ENCODE results near the gene EP400.

Gene EP400

DNA sequence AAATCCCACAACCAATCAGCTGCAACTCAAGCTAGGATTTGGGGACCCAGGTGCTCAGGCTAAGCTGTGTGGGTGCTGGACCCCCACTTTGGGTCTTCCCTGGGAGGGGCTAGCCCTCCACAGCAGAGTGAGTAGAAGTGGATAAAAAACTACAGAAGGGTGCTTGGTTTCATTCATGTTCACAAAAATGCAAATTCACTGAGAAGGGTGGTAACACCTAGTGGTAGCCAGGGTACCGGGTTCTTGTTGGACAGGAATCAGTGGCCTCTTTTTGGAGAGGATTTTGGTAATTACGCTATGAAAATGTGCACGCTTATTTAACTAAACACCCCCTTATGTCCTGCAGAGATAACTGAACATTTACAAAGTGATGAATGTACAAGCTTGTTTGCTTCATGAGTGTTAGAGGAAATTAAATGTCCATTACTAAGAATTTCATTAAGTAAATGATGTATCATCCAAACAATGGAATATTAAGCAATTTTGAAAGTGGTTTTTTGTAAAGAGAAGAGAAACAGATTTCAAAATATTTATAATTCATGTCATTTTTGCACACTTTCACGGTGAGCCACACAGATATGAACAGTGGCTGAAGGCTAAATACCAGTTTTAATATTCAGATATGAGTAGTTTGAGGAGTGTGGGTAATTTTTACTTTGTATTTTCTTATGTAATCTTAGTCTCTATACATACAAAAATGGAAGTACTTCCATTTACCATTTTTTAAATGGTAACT lies 116.0 kb downstream of the EP400 start:
- Mint-ChIP-seq H3K27me3 (no peaks in the 10 kb centered on the region), H3K36me3 (ENCODE audit: low read depth) (peaks cover 34% of the 10 kb centered on the region)
- no peak for ATAC-seq

DNA sequence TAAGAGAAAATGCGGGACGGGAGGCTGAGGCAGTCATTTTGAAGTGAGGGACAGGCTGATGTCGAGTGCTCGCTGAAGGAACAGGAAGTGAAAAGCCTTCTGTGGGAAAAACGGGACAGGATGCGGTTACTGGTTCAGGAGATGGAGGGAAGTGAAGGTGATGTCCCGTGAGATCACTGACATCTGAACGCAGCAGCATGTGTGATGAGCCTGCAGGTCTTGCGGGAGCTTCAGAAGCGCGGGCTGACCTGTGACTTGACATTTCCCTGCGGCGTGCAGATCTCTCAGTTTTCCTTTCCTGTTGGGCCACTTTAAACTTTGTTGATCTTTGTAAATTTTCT lies 116.6 kb downstream of the EP400 start:
- Mint-ChIP-seq H3K4me3 (peak overlapping the region; percentile 32), H3K27ac (peak overlapping the region; percentile 86), H3K4me1 (peaks cover 32% of the 10 kb centered on the region), H3K27me3 (no peaks in the 10 kb centered on the region), H3K9me3 (no peaks in the 10 kb centered on the region), H3K36me3 (ENCODE audit: low read depth) (peaks cover 32% of the 10 kb centered on the region)
- peak; percentile 77 for ATAC-seq
- peak; percentile 47 for DNase-seq

More for the DNA sequence above, 116.0 kb downstream of the EP400 start:
- DNase-seq, result no peak
- peaks cover 27% of the 10 kb centered on the region for H3K4me1 Mint-ChIP-seq
- peak overlapping the region; percentile 86 for H3K27ac Mint-ChIP-seq
- H3K9me3 Mint-ChIP-seq, result no peaks in the 10 kb centered on the region
- peak overlapping the region; percentile 32 for H3K4me3 Mint-ChIP-seq

DNA sequence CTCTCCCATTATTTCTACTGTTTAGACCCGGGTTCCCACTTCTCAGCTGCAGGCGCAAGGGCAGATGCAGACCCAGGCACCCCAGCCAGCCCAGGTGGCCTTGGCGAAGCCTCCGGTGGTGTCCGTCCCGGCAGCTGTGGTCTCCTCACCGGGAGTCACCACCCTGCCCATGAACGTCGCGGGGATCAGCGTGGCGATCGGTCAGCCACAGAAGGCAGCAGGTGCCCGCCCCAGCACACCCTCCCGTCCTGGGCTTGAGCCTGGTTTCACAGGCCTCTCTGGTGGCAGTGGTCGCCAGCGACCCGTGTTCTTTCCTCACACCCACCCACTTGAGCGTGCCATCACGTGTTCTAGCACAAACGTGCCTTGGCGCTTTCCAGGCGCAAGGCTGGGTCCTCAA lies 117.0 kb downstream of the EP400 start:
- Mint-ChIP-seq H3K36me3 (ENCODE audit: low read depth) (peaks cover 34% of the 10 kb centered on the region), H3K9me3 (no peaks in the 10 kb centered on the region), H3K27me3 (no peaks in the 10 kb centered on the region), H3K4me3 (peak overlapping the region; percentile 32), H3K4me1 (peaks cover 33% of the 10 kb centered on the region), H3K27ac (peak overlapping the region; percentile 86)
- ATAC-seq (no peak), DNase-seq (no peak)

DNA sequence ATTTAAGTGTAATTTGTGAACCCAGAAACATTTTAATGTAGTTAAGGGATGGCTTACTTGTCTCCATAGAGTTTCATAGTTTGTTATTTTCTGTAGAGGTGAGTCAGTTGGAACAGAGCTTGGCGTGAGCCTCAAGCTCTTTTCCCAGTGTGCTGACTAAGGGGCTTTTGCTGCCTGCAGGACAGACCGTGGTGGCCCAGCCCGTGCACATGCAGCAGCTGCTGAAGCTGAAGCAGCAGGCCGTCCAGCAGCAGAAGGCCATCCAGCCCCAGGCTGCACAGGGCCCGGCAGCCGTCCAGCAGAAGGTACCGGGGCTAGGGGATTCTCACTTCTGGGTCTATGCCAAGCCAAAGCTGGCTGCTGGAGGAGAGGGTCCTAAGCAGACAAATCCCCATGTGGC lies 117.4 kb downstream of the EP400 start:
- ATAC-seq (no peak), DNase-seq (no peak)
- H3K27ac Mint-ChIP-seq, result no peak overlapping the region
- H3K36me3 Mint-ChIP-seq (ENCODE audit: low read depth), result peaks cover 38% of the 10 kb centered on the region
- no peaks in the 10 kb centered on the region for H3K9me3 Mint-ChIP-seq
- H3K4me3 Mint-ChIP-seq, result peak overlapping the region; percentile 24
- H3K27me3 Mint-ChIP-seq, result no peaks in the 10 kb centered on the region
- H3K4me1 Mint-ChIP-seq, result peaks cover 35% of the 10 kb centered on the region

DNA sequence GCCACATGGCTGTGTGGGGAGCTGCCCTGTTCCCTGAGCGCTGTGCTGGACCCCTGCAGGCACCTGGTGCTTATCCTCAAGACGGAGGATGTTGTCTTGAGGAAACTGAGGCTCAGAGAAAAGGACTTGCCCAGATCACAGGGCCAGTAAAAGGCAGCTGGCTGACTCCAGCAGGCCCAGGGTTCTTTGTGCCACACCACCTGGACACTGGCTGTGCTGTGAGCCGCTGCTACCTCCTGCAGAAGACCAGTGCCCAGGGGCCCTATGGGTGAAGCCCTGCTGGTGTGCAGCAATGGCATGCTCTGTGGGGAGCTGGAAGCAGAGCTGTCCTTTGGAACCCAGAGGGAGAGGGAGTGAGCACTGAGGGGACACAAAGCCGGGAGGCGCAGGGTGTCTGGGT lies 118.5 kb downstream of the EP400 start:
- H3K27ac Mint-ChIP-seq, result no peak overlapping the region
- no peak for ATAC-seq
- no peak for DNase-seq
- H3K27me3 Mint-ChIP-seq, result no peaks in the 10 kb centered on the region
- peaks cover 30% of the 10 kb centered on the region for H3K36me3 Mint-ChIP-seq (ENCODE audit: low read depth)
- H3K9me3 Mint-ChIP-seq, result no peaks in the 10 kb centered on the region
- no peak overlapping the region for H3K4me3 Mint-ChIP-seq
- H3K4me1 Mint-ChIP-seq, result peaks cover 34% of the 10 kb centered on the region

DNA sequence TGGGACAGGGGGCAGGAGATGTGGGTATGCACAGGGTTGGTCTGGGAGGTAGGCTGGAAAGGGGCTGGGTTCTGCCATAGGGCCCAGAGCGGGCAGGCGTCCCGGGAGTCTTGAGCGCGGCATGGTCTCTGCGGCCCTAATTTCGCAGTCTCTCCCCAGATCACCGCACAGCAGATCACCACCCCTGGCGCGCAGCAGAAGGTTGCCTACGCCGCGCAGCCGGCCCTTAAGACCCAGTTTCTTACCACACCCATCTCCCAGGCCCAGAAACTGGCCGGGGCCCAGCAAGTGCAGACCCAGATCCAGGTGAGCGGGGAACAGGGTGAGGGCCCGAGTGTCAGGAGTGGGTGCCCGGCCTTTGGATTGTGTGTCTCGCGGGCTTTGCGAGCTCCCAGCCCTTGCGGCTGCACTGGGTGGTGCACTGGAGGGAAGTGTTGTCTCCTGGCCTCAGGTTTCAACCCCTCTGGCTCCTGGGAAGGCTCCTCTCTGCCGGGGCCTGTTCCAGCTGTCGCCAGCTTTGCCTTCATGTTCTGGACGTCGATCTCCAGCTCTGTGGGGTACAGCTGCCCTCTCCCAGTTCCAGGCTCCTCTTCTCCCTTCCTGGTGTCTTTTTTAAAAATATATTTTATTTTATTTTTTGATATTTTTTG lies 119.7 kb downstream of the EP400 start:
- H3K27me3 Mint-ChIP-seq, result no peaks in the 10 kb centered on the region
- no peak overlapping the region for H3K27ac Mint-ChIP-seq
- H3K4me1 Mint-ChIP-seq, result peaks cover 33% of the 10 kb centered on the region
- ATAC-seq (no peak), DNase-seq (no peak)
- H3K36me3 Mint-ChIP-seq (ENCODE audit: low read depth), result peaks cover 30% of the 10 kb centered on the region
- no peaks in the 10 kb centered on the region for H3K9me3 Mint-ChIP-seq
- no peak overlapping the region for H3K4me3 Mint-ChIP-seq

DNA sequence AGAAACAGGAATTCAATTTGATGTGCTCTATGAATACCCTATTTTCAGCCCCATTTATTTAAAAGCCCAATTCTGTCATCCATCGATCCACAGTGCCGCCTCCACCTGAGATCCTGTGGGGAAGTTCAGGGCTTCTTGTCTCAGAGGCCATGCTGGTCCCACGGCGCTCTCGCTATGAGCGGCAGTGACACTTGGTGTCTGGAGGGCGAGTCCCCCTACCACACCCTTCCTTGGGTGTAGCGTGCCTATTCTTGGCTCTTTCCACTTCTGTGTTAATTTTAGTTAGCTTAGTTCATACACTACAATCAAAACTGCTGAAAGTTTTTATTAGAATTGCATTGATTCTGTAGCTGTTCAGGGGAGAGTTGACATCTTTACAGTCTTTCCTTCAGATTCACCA lies 120.6 kb downstream of the EP400 start:
- Mint-ChIP-seq H3K27ac (no peak overlapping the region), H3K9me3 (no peaks in the 10 kb centered on the region), H3K4me3 (no peak overlapping the region), H3K4me1 (peaks cover 31% of the 10 kb centered on the region), H3K27me3 (no peaks in the 10 kb centered on the region), H3K36me3 (ENCODE audit: low read depth) (peaks cover 32% of the 10 kb centered on the region)
- DNase-seq, result no peak
- no peak for ATAC-seq

DNA sequence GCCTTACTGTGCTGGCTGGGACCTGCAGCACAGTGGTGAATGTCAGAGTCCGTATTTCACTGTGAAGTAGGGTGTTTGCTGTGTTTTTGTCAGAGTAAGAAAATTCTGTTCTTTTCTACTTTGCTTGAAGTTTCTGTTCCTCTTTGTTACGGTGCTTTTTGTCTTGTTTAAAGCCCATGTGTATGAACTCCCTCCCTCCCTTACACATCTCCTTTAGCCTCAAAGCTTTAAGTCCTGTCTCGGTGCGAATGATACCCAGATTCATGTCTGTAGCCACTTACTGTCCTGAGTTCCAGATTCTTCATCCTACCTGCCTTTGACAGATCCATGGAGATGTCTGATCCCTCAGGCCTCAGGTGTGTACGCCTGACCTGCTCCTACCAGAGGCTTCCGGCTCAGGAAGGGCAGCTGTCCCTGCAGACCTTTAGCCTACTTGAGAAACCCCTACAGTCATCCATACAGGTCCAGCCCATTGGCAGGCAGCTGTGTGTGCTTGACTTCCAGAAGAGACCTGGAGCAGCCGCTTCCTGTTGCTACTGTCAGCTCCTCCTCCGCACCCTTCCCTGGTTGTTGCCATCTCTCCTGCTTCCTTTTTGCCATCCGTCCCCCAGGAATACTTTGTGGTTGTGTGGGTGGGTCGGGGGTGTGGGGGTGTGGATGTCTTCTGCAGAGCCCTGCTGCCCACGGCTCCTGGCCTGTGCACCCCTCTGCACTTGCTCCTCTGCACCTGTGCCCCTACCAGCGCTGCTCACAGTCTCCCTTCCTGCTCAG lies 121.5 kb downstream of the EP400 start:
- DNase-seq (no peak), ATAC-seq (no peak)
- Mint-ChIP-seq H3K36me3 (ENCODE audit: low read depth) (peaks cover 36% of the 10 kb centered on the region), H3K27me3 (no peaks in the 10 kb centered on the region), H3K4me1 (peaks cover 22% of the 10 kb centered on the region), H3K9me3 (no peaks in the 10 kb centered on the region), H3K27ac (peak overlapping the region; percentile 50), H3K4me3 (no peak overlapping the region)

DNA sequence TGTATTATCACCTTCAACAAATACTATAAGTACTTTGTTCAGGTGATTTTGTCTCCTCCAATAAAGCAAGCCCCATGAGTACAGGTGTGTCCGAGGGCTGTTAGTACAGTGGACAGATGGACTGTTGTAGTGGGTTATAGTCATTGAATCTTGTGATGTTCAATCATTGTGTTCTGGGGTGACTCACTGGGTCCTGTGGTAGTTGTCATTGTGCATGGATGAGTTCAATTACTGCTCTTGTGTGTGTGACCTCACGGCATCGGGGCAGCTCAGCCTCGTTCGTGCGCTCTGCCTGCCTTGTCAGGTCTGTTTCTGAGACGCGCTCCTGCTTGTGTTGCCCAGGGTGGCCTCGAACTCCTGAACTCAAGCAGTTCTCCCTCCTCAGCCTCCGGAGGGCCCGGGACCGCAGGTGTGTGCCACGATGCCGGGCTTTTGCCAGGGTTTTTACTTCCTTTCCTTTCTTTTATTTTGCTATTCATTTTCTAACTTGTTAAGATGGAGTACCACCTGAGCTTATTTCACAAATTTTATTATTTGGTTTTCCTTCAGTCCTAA lies 122.2 kb downstream of the EP400 start:
- no peak overlapping the region for H3K4me3 Mint-ChIP-seq
- peak overlapping the region; percentile 50 for H3K27ac Mint-ChIP-seq
- peaks cover 34% of the 10 kb centered on the region for H3K36me3 Mint-ChIP-seq (ENCODE audit: low read depth)
- H3K4me1 Mint-ChIP-seq, result peaks cover 15% of the 10 kb centered on the region
- ATAC-seq (no peak), DNase-seq (no peak)
- H3K27me3 Mint-ChIP-seq, result no peaks in the 10 kb centered on the region
- H3K9me3 Mint-ChIP-seq, result no peaks in the 10 kb centered on the region

DNA sequence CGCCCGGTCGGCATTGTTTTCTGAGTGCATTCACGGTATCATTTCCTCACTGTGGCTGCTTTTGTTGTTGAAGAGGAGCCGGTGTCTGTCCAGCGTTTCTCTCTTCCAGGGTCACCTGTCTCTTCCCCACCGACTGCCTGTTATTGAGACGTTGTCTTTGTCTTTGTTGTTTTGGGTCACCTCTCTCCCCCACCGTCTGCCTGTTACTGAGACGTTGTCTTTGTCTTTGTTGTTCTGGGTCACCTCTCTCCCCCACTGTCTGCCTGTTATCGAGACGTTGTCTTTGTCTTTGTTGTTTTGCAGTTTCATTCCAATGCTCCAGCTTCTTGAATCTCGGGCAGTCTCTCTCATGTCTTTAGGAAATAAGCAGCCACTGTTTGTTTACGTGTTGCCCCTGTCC lies 124.5 kb downstream of the EP400 start:
- ATAC-seq (no peak), DNase-seq (no peak)
- H3K27ac Mint-ChIP-seq, result no peak overlapping the region
- no peak overlapping the region for H3K4me3 Mint-ChIP-seq
- H3K36me3 Mint-ChIP-seq (ENCODE audit: low read depth), result peaks cover 28% of the 10 kb centered on the region
- peaks cover 9% of the 10 kb centered on the region for H3K4me1 Mint-ChIP-seq
- no peaks in the 10 kb centered on the region for H3K9me3 Mint-ChIP-seq
- no peaks in the 10 kb centered on the region for H3K27me3 Mint-ChIP-seq

DNA sequence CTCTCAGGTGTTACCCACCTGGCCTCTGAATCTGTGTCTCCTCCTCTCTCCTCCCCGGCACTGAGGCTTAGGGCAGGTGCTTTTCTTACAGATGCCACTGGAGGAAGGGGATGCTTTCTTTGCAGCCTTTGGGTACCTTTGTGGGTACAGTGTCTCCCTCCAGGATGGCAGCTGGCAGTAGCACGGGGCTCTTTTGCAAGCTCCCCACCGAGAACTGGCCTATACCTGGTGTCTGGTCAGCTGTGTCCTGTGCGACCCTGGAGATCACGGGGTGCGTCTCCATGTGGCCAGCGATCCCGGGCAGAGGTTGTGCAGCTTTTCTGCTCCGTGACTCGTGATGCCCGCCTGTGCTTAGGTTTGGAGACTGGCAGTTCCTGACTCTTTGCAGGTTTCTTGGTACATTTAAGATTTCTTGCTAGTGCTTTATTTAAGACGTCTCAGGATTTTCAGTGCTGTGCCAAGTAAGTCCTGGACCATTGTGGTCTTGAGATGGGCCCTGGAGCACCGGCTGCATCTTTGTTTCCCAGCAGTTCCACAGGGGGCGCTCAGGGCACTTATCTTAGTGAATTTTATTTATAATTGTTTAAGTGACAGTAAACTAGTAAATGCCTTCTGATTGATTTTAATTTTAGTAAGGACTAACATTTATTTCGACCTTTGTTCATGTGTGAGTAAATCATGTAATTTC lies 125.4 kb downstream of the EP400 start:
- H3K36me3 Mint-ChIP-seq (ENCODE audit: low read depth), result peaks cover 30% of the 10 kb centered on the region
- no peak overlapping the region for H3K27ac Mint-ChIP-seq
- ATAC-seq (no peak), DNase-seq (no peak)
- no peaks in the 10 kb centered on the region for H3K9me3 Mint-ChIP-seq
- no peaks in the 10 kb centered on the region for H3K27me3 Mint-ChIP-seq
- H3K4me3 Mint-ChIP-seq, result no peak overlapping the region
- H3K4me1 Mint-ChIP-seq, result peaks cover 9% of the 10 kb centered on the region

DNA sequence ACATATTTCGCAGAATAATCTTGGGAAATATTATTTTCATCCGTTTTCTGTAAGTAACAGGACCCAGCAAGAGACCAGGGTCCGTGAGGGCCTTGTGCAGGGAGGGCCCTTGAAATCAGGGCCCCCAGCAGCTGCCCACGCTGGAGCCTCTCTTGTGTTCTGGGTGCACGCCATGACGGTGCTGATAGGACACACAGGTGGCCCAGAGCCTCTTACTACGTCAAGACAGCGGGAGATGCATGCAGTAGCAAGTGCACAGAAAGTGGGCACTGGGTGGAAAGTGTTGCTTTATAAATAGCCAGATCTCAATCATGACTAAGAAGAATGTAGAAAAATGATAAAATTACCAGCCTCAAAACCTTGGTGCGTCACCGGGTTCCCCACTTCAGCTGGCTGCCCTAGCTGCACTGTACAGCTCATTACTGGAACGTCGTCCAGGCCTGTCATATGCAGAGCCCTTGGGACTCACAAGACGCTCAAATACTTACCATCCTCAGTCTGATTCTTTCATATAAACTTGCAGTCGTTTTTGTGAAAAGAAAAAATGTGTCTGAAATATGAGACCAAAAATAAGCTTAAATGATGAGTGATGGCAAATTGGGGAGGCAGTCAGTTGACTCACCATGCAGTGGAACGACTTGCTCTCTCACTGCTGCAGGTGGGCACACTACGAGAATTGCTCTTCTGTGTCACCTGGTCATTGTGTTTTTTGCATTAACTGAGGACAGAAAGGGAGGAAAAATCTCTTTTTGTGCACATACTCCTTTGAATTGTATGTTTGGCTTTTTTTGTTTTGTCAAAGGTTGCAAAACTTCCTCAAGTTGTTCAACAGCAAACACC lies 126.2 kb downstream of the EP400 start:
- DNase-seq (no peak), ATAC-seq (no peak)
- H3K36me3 Mint-ChIP-seq (ENCODE audit: low read depth), result peaks cover 30% of the 10 kb centered on the region
- H3K27ac Mint-ChIP-seq, result no peak overlapping the region
- peaks cover 7% of the 10 kb centered on the region for H3K4me1 Mint-ChIP-seq
- no peaks in the 10 kb centered on the region for H3K27me3 Mint-ChIP-seq
- no peak overlapping the region for H3K4me3 Mint-ChIP-seq
- H3K9me3 Mint-ChIP-seq, result no peaks in the 10 kb centered on the region

DNA sequence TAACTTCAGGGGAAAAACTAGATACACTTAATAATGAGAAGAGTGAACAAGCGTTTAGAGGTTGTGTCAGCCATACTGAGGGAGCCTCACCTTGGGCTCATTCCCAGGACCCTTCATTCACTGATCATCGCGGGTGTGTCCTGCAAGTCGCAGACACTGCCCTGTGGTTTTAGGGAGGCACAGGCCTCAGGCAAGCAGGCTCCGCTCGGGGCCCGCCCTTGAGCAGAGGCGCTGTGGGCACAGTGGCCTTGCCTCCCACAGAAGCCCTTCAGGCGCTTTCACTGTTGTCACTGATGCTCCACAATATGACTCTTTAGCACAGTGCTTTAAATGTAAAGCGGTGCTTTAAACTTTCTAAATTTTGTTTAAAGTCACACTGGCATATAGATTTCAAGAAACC lies 127.0 kb downstream of the EP400 start:
- no peak overlapping the region for H3K27ac Mint-ChIP-seq
- no peak overlapping the region for H3K4me3 Mint-ChIP-seq
- no peak for ATAC-seq

More for the DNA sequence above, 127.0 kb downstream of the EP400 start:
- DNase-seq, result no peak
- H3K36me3 Mint-ChIP-seq (ENCODE audit: low read depth), result peaks cover 23% of the 10 kb centered on the region
- peaks cover 3% of the 10 kb centered on the region for H3K4me1 Mint-ChIP-seq
- no peaks in the 10 kb centered on the region for H3K27me3 Mint-ChIP-seq
- H3K9me3 Mint-ChIP-seq, result no peaks in the 10 kb centered on the region

All from activated naive CD8-positive, alpha-beta T cell treated with anti-CD3 and anti-CD28 coated beads, Interleukin-2, amount 50 U/mL, for 24 hours (primary cell).